ENCODE measurements around the gene PACRG.

PACRG gene

GRCh38 chr6:163021054-163021453, 293.3 kb downstream of the PACRG start:
- Histone ChIP-seq H3K4me3 (no peak overlapping the region), H3K27ac (no peak overlapping the region)
- TF ChIP-seq CTCF (IDR thresholded peaks at IDR 0.05) = no peak
- no peak for DNase-seq (ENCODE audit: low spot score)

- TF ChIP-seq CTCF (IDR thresholded peaks at IDR 0.05) = no peak
- Histone ChIP-seq H3K4me3 (no peak overlapping the region), H3K27ac (no peak overlapping the region)
- no peak for DNase-seq (ENCODE audit: low spot score)
Observed at GRCh38 chr6:163023700-163024099, 295.9 kb downstream of the PACRG start.

GRCh38 chr6:163026893-163027292, 299.1 kb downstream of the PACRG start:
- no peak for DNase-seq (ENCODE audit: low spot score)
- TF ChIP-seq CTCF (IDR thresholded peaks at IDR 0.05) = no peak
- no peak overlapping the region for H3K4me3 ChIP-seq
- no peak overlapping the region for H3K27ac ChIP-seq

GRCh38 chr6:163030980-163031379, 303.2 kb downstream of the PACRG start:
- DNase-seq (ENCODE audit: low spot score) = no peak
- Histone ChIP-seq H3K4me3 (no peak overlapping the region), H3K27ac (no peak overlapping the region)
- TF ChIP-seq CTCF (IDR thresholded peaks at IDR 0.05) = no peak

GRCh38 chr6:163031931-163032330, 304.2 kb downstream of the PACRG start:
- no peak overlapping the region for H3K4me3 ChIP-seq
- DNase-seq (ENCODE audit: low spot score) = no peak
- no peak for TF ChIP-seq CTCF (IDR thresholded peaks at IDR 0.05)
- H3K27ac ChIP-seq = no peak overlapping the region

GRCh38 chr6:163036160-163036645, 308.4 kb downstream of the PACRG start:
- H3K4me3 ChIP-seq = no peak overlapping the region
- H3K27ac ChIP-seq = no peak overlapping the region
- no peak for DNase-seq (ENCODE audit: low spot score)
- TF ChIP-seq CTCF (IDR thresholded peaks at IDR 0.05) = no peak

- Histone ChIP-seq H3K4me3 (no peak overlapping the region), H3K27ac (no peak overlapping the region)
- no peak for TF ChIP-seq CTCF (IDR thresholded peaks at IDR 0.05)
- no peak for DNase-seq (ENCODE audit: low spot score)
Observed at GRCh38 chr6:163038317-163038716, 310.5 kb downstream of the PACRG start.
